B cell (primary cell): ENCODE results near the gene FSTL3.
"Not testable (repeated sequence)": the region's sequence is repeated elsewhere in the genome, so short reads cannot be mapped to it uniquely, and the experiment has no call there.

Experiments
- CTCF ChIP-seq: fragments of 200-600 bp; IDR thresholded peaks from one replicate; pipeline ENCODE4 v1.8.0; 2022; ENCODE audit warnings: antibody characterized with exemption, mild to moderate bottlenecking
- EZH2 ChIP-seq: IDR thresholded peaks from 2 replicates; pipeline ENCODE4 v1.6.1; 2012; ENCODE audit warnings: borderline replicate concordance, low read depth, mild to moderate bottlenecking, moderate library complexity, low read length; ENCODE audit not compliant: insufficient read depth, poor library complexity, severe bottlenecking

- not testable (repeated sequence) for TF ChIP-seq EZH2, CTCF
Observed at GRCh38 chr19:729564-729963, 53.4 kb downstream of the FSTL3 start.
